ENCODE measurements around the gene PAMR1.

DNA sequence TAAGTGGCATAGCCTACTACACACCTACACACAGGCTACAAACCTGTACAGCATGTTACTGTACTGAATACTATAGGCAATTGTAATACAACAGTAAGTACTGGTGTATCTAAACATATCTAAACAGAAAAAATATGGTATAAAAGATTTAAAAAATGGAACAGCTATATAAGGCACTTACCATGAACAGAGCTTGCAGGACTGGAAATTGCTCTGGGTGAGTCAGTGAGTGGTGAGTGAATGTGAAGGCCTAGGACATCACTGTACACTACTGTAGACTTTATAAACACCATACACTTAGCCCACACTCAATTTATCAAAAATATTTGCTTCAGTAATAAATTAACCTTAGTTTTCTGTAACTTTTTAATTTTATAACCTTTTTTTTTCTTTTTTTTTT, 24.7 kb downstream of the PAMR1 start:
- TF ChIP-seq POLR2A (IDR thresholded peaks at IDR 0.05) (no peak), POLR2AphosphoS5 (IDR thresholded peaks at IDR 0.05) (no peak), EP300 (IDR thresholded peaks at IDR 0.05) (no peak)
- TF ChIP-seq, protein P1, sequence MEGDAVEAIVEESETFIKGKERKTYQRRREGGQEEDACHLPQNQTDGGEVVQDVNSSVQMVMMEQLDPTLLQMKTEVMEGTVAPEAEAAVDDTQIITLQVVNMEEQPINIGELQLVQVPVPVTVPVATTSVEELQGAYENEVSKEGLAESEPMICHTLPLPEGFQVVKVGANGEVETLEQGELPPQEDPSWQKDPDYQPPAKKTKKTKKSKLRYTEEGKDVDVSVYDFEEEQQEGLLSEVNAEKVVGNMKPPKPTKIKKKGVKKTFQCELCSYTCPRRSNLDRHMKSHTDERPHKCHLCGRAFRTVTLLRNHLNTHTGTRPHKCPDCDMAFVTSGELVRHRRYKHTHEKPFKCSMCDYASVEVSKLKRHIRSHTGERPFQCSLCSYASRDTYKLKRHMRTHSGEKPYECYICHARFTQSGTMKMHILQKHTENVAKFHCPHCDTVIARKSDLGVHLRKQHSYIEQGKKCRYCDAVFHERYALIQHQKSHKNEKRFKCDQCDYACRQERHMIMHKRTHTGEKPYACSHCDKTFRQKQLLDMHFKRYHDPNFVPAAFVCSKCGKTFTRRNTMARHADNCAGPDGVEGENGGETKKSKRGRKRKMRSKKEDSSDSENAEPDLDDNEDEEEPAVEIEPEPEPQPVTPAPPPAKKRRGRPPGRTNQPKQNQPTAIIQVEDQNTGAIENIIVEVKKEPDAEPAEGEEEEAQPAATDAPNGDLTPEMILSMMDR (IDR thresholded peaks at IDR 0.05), result no peak
